HG03064 (cell line): ENCODE data around the gene SPOCK1.
"Not testable (repeated sequence)": the region's sequence is repeated elsewhere in the genome, so short reads cannot be mapped to it uniquely, and the experiment has no call there.

Experiments used
- ATAC-seq: cut with Tn5 transposase; IDR thresholded peaks from one replicate; pipeline ENCODE4 v1.9.1; 2021; ENCODE audit warnings: low read depth; ENCODE audit not compliant: unreplicated experiment

Gene SPOCK1

GRCh38 chr5:137278476-137278875 is 220.7 kb downstream of the SPOCK1 start:
- no peak for ATAC-seq

DNA sequence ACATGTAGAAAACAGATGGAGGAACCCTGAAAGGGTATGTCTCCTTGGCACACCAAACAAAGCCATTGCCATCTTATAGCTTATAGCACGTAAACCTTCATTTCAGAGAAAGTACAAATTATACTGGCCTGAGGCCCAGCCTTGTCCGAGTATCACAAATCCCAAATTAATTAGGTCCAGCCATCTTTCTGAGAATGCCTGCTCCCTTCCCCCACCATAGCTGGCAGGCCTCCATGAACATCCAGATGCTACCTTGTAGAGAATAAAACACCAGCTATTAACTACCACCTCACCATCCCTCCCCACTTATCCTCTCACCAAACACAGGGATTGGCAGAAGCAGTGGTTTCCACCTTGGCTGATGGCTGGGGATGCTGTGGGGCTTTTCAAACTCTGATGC is 224.0 kb downstream of the SPOCK1 start:
- no peak for ATAC-seq

DNA sequence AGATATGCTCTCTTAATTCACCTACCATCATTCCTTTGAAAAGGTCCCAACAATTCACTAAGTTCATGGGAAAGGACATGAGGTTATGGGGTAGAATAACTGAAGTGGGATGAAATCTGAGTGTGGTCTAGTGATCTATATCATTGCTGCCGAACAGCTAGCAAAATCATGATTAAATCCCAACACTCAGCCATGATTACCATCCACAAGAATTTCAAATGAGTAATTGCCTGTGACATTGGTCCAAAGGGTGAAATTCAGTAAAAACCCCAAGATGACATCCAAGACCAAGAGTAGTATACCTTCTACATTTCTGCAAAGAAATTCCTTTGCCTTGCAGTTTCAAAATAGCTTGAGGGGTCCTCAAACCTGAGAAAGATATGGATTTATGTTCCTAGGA is 225.6 kb downstream of the SPOCK1 start:
- ATAC-seq: no peak

- no peak for ATAC-seq
Observed at GRCh38 chr5:137272831-137273230, 226.3 kb downstream of the SPOCK1 start.

GRCh38 chr5:137269946-137270345 is 229.2 kb downstream of the SPOCK1 start:
- ATAC-seq: no peak

- ATAC-seq: no peak
Observed at GRCh38 chr5:137269274-137269673, 229.9 kb downstream of the SPOCK1 start.

GRCh38 chr5:137268646-137269045 is 230.5 kb downstream of the SPOCK1 start:
- no peak for ATAC-seq

GRCh38 chr5:137266186-137266585 is 232.9 kb downstream of the SPOCK1 start:
- ATAC-seq: no peak

- no peak for ATAC-seq
Observed at GRCh38 chr5:137265457-137265856, 233.7 kb downstream of the SPOCK1 start.

GRCh38 chr5:137264573-137264972 is 234.6 kb downstream of the SPOCK1 start:
- no peak for ATAC-seq

GRCh38 chr5:137264041-137264440 is 235.1 kb downstream of the SPOCK1 start:
- ATAC-seq: no peak

DNA sequence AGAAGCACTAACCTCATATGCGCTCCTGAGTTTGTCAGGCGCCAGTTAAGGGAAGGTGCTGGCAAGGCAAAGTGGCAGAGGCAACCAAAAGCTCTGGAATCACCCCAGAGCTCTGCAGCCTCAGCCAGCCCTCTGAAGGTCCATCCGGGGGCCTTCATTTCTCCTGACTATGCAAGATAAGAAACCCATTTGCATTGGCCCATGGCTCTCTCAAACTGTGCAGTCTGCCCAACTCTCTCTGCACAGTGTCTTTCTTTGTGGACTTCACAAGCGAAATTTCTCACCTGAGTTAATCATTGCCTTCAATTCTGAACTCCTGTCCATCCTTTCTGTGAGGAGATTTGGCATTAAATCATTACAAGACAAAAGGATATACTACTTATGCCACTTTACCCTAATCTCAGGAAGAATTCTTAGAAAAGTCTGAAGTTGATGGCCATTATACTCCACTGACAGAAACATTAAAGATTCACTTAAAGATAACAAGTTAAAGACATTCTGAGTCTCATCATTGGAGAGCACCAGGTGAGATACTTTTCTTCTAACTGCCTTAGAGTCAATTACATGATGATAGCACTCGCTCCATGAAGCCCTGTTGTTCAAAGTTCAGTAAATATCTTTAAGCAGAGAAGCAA is 235.6 kb downstream of the SPOCK1 start:
- ATAC-seq: no peak

- ATAC-seq: no peak
Observed at GRCh38 chr5:137262818-137263217, 236.3 kb downstream of the SPOCK1 start.

- ATAC-seq: no peak
Observed at GRCh38 chr5:137260820-137261695, 238.1 kb downstream of the SPOCK1 start.

DNA sequence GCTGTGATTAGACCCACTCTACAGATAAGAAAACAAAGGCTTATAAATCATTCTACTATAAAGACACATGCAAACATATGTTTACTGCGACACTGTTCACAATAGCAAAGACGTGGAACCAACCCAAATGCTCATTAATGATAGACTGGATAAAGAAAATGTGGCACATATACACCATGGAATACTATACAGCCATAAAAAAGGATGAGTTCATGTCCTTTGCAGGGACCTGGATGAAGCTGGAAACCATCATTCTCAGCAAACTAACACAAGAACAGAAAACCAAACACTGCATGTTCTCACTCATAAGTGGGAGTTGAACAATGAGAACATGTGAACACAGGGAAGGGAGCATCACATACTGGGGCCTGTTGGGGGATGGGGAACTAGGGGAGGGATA is 240.0 kb downstream of the SPOCK1 start:
- ATAC-seq: not testable (repeated sequence)

DNA sequence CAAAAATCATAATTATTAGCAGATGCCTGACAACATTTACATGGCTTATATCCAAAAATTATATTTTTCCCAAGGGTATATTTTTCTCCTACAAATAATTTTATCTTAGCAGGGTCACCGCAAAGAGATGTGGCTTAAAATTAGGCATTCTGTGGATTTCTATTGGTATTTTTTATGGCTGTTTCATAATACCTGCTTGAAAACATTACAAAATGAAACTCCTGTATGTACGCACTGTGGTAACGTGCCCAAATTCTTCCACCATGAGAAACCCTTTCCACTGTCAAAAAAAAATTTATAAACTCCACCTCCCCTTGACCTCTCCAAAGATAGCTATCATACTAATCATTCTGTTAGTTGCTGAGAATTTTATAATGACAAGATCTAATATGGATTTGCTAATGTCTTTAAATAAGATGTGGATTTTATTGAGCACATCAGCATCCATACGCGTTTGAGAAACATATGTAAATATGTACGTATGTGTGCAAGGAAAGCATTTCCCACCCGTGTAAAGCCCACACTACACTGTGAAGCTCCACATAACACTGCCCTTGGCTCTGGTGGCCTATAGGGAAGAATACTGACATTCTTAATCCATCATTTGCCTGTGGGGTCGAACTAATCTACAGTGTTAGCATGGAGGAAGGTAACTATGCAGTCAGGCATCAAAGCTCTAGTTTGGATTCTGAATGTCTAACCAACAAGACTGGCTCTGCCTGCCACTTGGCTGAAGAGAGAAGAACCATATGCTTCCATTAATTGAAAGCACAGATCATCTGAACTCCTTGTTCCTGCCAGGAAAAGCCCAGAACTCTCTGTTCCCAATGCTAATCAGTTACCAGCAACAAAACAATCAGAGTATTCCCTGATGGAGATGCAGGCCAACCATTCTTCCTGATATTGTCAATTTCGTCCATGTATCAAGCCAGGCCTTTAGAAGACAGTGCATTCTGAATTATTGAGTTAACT is 244.7 kb downstream of the SPOCK1 start:
- no peak for ATAC-seq

DNA sequence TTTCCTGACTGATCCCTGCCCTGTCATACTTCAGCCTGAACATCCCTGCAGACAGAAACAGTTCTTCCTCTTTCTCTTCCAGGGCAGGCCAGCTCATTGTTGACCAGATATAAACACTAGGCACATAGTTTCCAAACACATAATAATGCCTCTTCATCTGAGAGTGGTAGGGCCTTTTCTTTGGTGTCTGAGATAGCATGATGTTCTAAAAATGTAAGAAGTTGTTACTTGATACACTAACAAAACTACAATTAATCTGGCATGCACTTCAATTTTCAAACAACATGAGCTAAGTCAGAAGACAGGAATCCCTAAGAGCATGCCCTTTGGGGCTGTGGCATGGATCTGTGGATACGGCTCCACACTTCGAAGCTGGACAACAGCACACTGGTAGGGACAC is 246.6 kb downstream of the SPOCK1 start:
- no peak for ATAC-seq

GRCh38 chr5:137250421-137250820 is 248.7 kb downstream of the SPOCK1 start:
- no peak for ATAC-seq

DNA sequence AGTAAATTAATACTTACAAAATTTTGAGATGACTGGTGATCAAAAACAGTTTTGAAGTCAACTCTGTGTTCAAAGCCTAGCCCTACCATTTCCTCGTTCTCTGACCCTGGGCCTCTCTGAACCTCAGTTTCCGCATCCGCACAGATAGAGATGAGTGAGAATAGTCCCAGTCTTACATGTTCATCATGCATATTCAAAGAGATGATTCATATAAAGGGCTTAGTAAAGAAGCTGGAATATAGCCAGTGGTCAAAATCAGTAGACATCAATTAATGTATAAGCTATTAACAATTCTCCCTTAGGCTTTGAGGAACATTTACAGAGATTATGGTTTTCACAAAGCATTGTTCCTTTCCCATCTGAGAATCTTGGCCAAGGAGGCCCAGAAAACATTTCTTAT is 250.6 kb downstream of the SPOCK1 start:
- no peak for ATAC-seq

DNA sequence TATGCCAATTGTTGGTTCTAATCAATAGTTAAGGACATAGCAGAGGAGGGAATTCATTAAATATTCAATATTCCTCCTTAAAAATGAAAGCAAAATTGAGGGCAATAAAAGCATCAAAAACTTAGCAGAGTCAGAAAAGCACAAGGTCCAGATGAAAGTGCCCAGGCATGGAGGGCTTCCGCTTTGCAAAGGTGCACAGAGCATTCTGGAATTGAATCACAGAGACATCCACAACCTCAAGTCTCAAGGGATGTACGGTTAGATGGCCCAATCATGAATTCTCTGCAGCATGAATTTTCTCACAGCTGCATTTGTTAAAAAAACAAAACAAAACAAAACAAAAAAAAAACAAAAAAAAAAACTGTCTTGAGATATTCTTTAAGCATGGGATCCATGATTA is 253.7 kb downstream of the SPOCK1 start:
- ATAC-seq: no peak

DNA sequence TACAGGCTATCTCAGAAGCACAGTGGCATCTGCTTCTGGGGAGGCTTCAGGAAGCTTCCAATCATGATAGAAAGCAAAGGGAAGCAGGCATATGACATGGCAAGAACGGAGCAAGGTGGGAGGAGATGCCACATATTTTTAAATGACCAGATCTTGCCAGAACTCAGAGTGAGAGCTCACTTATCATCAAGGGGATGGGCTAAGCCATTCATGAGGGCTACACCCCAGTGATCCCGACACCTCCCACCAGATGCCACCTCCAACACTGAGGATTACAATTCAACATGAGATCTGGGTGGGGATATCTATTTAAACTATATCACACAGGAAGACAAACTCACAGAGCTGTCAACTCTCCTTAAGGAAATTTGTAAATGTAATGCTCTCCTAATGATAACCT is 258.8 kb downstream of the SPOCK1 start:
- ATAC-seq: no peak
